C4-2B (cell line): ENCODE data around the gene CDC37L1.

Experiments
- H3K27ac ChIP-seq: fragments of 450-650 bp; 2 replicates; pipeline ENCODE4 v1.5.1; 2017
- ZFX ChIP-seq: fragments of 450-650 bp; IDR thresholded peaks from 2 replicates; pipeline ENCODE4 v1.6.1; 2017
- TF ChIP-seq, protein P1 (sequence below): fragments of 450-650 bp; conservative IDR thresholded peaks from 2 replicates; pipeline ENCODE4 v1.5.1; 2017; ENCODE audit warnings: mild to moderate bottlenecking

The CDC37L1 gene

DNA sequence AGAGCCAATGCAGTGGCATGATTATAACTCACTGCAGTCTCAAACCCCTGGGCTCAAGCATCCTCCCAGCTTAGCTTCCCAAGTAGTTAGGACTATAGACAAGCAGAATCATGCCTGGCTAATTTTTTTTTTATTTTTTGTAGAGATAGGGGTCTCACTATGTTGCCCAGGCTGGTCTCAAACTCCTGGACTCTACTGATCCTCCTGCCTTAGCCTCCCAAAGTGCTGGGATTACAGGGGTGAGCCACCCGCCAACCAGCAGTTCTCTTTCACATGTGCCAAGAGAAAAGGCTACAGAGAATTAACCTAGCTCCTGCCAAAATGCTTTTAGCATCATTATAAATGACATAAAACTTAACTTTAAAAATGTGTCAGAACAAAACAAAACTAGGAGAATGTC is 53.5 kb downstream of the CDC37L1 start:
- TF ChIP-seq, protein P1, sequence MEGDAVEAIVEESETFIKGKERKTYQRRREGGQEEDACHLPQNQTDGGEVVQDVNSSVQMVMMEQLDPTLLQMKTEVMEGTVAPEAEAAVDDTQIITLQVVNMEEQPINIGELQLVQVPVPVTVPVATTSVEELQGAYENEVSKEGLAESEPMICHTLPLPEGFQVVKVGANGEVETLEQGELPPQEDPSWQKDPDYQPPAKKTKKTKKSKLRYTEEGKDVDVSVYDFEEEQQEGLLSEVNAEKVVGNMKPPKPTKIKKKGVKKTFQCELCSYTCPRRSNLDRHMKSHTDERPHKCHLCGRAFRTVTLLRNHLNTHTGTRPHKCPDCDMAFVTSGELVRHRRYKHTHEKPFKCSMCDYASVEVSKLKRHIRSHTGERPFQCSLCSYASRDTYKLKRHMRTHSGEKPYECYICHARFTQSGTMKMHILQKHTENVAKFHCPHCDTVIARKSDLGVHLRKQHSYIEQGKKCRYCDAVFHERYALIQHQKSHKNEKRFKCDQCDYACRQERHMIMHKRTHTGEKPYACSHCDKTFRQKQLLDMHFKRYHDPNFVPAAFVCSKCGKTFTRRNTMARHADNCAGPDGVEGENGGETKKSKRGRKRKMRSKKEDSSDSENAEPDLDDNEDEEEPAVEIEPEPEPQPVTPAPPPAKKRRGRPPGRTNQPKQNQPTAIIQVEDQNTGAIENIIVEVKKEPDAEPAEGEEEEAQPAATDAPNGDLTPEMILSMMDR: no peak
- no peak for TF ChIP-seq ZFX

DNA sequence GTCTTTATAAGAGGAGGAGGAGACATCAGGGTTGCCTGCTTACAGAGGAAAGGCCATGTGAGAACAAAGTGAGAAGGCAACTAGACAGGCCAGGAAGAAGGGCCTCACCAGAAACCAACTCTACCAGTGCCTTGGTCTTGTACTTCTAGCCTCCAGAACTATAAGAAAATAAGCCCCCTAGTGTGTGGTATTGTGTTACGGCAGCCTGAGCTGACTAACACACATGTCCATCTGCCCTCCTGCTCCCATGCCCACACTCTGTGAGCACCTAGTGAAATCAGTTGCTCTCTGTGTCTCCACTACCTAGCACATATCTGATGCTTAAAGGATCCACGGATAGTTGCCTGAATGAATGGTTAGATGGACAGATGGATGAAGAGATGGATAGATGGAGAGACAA is 54.8 kb downstream of the CDC37L1 start:
- H3K27ac ChIP-seq: no peak overlapping the region
- TF ChIP-seq, protein P1: no peak
- no peak for TF ChIP-seq ZFX

More for the DNA sequence above, 53.5 kb downstream of the CDC37L1 start:
- H3K27ac ChIP-seq: no peak overlapping the region

DNA sequence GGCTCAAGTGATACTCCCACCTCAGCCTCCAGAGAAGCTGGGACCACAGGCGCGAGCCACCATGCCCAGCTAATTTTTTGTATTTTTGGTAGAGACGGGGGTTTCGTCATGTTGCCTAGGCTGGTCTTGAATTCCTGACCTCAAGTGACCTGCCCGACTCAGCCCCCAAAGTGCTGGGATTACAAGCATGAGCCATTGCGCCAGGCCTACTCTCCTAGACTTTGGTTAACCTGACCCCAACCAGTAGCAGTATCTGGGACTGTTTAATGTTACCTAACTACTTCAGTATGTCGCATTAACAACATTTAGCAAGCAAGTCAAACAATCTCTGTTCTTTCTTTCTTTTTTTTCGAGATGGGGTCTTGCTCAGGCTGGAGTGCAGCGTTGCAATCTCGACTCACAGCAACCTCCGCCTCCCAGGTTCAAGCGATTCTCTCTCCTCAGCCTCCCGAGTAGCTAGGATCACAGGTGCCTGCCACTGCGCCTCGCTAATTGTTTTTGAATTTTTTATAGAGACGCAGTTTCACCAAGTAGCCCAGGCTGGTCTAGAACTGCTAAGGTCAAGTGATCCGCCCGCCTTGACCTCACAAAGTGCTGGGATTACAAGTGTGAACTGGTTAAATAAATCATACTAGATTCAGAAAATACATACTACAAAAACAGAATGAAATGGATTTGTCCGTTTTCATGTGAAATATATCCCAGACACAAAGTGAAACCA is 59.7 kb downstream of the CDC37L1 start:
- H3K27ac ChIP-seq: peak overlapping the region; percentile 62
- no peak for TF ChIP-seq ZFX
- TF ChIP-seq, protein P1: no peak

DNA sequence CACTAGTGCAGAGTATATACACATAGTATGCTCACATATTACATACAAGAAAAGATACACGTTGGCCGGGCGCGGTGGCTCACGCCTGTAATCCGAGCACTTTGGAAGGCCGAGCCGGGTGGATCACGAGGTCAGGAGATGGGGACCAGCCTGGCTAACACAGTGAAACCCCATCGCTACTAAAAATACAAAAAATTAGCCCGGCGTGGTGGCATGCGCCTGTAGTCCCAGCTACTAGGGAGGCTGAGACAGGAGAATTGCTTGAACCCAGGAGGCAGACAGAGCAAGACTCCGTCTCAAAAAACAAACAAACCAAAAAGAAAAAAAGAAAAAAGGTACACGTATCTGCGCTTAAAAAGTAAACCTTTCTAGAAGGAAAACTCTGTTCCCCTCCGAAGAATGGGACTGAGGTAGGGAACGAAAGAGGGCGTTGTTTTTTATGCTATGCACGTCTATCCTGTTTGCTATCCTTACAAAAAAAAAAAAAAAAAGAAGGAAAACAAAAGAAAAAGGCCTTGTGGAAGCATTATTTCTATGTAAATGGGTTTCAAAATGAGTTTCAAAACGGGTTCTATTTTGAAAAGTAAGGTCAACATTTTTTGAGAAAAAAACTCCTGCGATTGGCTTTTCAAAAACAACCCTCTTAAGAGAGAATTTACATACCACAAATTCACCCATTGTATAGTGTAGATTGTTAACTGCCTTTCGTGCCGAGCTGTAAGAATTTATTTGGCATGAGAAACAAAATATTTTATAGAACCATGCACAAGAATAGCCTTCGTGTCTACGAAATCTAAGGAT is 60.4 kb downstream of the CDC37L1 start:
- TF ChIP-seq, protein P1: peak; percentile 24
- TF ChIP-seq ZFX: no peak
- H3K27ac ChIP-seq: peak overlapping the region; percentile 94

DNA sequence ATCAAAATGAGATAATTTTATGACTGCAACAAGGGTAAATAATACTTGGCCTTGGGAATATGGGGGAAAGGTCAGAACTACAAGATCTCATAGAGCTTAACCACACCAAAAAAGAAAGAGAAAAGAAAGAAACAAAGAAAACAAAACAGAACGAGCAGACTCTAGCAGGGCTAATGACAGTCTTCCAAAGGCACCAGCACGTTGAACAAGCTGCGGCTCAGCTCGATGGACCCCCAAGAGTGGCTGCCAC is 60.9 kb downstream of the CDC37L1 start:
- TF ChIP-seq, protein P1: no peak
- no peak for TF ChIP-seq ZFX
- H3K27ac ChIP-seq: peak overlapping the region; percentile 94

DNA sequence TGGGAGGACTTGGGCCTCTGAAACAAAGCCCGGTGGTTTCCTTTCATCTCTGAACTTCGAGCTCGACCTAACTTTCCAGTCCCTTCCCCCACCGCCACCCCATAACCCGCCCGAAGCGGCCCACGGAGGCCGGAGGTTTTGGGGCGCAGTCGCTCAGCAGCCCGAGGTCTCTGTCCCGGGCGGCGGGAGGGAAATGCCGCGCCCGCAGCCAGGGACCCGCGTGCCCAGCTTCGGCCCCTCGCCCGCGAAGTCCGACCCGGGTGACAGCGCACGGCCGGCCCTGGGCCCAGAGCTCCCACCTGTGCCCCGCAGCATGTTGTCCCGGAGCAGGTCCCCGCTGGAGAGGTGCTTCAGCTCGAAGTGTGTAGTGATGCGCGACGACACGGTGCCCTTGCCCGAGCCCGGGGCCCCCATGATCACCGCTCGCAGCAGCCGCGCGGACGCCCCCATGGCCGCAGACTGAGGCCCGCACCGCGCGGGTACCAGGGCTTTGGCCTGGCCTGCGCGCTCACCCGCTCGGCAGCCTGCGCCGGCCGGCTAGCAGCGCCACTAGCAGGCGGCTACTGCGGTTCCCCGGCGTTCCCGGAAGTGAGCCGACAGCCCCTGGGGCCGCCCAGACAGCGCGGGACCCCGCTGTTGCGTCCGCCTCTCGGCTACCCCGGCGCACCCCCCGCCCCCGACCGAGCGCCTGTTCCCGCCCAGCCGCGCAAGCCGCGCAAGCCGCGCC is 61.4 kb downstream of the CDC37L1 start, which contains the start of gene AK3:
Gene AK3 (minus strand): TSS at position 565 of the 727 bp plus-strand sequence. CDS start 115 bp downstream, at position 450.
- peak; percentile 99 for TF ChIP-seq ZFX
- TF ChIP-seq, protein P1: peak; percentile 39
- peak within 1 kb of the TSS; percentile 94 for H3K27ac ChIP-seq
